GM12864 (cell line): ENCODE data around the gene CCNE1.

Experiments
- DNase-seq: peaks from one replicate; pipeline ENCODE4 v3.0.0-alpha.2; 2011; ENCODE audit warnings: low read depth
- H3K4me3 ChIP-seq: 2 replicates; pipeline ENCODE4 v1.5.1; 2011; ENCODE audit warnings: mild to moderate bottlenecking, low read depth, low read length, control low read depth
- CTCF ChIP-seq: IDR thresholded peaks from 2 replicates; pipeline ENCODE4 v1.5.1; 2011; ENCODE audit warnings: low read depth, mild to moderate bottlenecking, moderate library complexity, low read length, control low read depth, inconsistent platforms; ENCODE audit errors: missing control alignments

CCNE1 gene

DNA sequence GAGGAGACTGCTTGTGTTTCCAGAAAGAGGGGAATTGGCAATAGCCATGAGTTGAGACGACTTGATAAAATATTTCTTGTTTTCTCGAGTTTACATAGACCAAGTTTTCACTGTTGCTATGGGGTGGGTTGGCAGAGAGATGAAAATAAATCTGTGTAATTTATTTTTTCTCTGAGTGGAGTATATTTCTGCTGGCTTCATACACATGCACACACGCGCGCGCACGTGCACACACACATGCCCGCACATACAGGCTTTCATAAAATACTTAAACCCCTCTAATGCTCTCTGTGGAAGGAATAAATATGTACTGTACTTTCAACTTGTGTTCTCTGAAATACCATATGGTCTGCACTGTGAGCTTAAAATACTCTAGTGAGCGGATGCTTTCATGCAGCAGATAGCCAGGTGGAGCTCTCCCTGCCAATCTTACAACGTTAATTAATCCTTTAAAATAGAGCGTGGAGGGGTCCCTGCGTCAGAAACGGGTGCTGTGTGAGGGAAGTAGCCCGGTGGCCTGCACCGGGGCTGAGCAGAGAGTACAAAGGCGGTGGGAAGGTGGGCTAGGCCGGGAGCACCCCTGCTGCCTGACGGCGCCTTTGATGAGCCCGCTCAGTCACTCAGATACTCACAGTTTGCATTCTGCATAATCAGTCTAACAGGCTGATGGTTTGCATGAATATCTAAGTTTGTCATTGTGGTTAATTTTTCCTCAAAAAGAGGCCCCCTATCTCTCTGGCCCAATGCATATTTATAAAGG is 44.1 kb downstream of the CCNE1 start:
- no peak for TF ChIP-seq CTCF
- H3K4me3 ChIP-seq: no peak overlapping the region
- no peak for DNase-seq

DNA sequence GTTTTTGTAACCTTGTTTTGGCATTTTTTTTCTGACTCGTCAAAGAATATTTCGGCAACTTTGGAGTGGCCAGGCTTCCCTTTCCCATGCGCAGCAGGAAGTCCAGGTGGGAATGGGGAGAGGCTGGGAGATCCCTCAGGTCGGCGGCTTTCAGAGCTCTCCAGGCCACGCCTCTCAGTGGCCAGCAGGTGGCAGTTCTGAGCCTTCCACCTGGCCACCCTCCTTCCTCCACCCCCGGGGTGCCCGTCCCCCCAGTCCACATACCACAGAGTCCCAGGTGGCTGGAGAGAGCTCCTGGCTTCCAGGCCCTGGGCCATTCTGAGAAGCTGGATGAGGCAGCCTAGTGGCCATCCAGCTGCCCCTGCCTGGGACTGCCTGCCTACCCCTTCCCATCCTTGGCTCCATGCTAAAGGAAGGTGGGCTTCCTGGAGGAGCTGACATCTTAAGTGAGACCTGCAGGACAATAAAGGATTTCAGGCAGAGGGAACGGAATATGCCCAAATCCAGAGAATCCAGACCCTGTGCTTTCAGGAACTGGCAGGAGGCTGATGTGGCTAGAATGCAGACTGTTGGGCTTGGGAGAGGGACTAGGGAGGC is 46.3 kb downstream of the CCNE1 start:
- no peak for DNase-seq
- peak; percentile 84 for TF ChIP-seq CTCF
- no peak overlapping the region for H3K4me3 ChIP-seq

DNA sequence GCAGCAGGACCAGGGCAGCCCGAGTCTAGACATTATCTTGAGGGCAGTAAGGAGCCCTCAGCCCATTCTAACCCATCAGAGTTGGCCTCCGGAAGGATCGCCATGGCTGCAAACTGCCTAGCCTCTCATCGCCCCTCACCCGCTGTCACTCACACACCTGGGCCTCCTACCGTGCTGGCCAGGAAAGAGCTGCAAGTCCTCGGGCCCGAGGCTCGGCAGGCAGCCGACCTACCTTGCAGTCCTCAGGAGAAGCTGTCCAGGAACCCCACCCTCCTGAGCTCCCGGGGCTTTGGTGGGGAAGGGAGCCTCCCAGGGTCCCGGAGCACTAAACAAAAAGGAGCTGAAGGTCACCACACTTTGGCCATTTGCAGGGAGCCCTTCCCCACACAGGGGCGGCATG is 46.8 kb downstream of the CCNE1 start:
- no peak for TF ChIP-seq CTCF
- H3K4me3 ChIP-seq: no peak overlapping the region
- DNase-seq: no peak

DNA sequence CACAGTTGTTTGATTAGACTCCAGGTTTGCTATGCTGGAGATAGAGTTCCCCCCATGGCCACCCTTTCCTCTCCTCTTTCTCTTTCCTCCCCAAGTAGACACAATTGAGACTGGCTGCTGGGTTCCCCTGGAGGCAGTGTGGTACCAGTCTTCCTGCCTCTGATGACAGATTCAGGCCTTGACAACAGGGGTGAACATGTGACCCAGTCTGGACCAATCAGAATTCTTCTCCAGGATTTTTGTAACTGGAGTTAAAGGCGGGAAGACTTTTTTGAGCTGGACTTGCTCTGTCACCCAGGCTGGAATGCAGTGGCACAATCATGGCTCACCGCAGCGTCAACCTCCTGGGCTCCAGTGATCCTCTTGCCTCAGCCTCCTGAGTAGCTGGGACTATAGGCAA is 48.7 kb downstream of the CCNE1 start:
- no peak for TF ChIP-seq CTCF
- no peak for DNase-seq
- H3K4me3 ChIP-seq: no peak overlapping the region

DNA sequence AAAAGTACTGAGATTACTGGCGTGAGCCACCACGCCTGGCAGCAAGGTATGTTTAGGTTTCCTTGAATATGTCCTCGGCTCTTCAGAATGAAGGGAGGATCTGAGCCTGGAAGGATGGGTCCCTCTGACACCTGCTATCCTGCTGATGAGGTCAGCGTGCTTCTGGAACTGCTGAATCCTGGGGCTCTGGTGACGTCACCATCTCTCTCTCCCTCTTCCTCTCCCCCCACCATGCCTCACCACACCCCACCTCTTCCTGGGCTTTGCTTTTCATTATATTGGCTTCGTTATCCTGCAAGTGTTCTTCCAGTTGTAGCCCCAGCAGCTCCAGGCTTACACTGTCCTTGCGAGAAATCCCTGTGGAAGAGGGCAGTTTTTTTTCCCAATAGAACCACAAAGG is 49.8 kb downstream of the CCNE1 start:
- DNase-seq: no peak
- TF ChIP-seq CTCF: no peak
- no peak overlapping the region for H3K4me3 ChIP-seq

- no peak for TF ChIP-seq CTCF
- no peak overlapping the region for H3K4me3 ChIP-seq
- no peak for DNase-seq
Observed at GRCh38 chr19:29866011-29866410, 54.2 kb downstream of the CCNE1 start.

DNA sequence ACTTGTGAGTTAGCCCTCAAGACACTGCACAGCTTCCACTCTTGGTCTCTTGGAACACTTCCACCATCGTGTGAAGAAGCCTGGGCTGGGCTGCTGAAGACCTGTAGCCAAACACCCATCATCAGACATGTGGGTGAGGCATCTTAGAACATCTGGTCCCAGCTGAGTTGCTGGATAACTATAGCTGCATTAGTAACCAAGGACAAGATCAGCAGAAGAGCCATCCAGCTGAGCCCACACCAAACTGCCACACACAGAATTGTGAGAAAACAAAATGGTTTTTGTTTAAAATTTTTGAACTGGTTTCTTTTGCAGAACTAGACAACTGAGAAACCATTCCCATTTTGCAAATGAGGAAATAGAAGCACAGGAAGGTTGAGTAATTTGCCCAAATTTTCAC is 56.2 kb downstream of the CCNE1 start:
- no peak for DNase-seq
- TF ChIP-seq CTCF: no peak
- H3K4me3 ChIP-seq: no peak overlapping the region
